Skin of body (tissue), 2 donors: ENCODE data around the gene PLAAT5. TPM values are rescaled to one million over a fixed set of nuclear protein-coding genes. Genes with fewer than 3 reads are reported as not detected.

Source experiments
- DNase-seq: peaks from one replicate; lab custom pipeline; 2025; lab: John Stamatoyannopoulos, UW
- total RNA-seq: library from RNA; depleted of rRNA; stranded (reverse); fragments of >200 nt; gene quantifications from one replicate; pipeline ENCODE4 v1.2.3, GENCODE V29; 2014

PLAAT5 gene
- total RNA-seq, 1 donor from 2014 or later = 8.2 TPM

GRCh38 chr11:63512816-63513215, 21.8 kb upstream of the PLAAT5 start:
- no peak for DNase-seq

- DNase-seq = no peak
Observed at GRCh38 chr11:63511048-63511748, 20.2 kb upstream of the PLAAT5 start.

GRCh38 chr11:63510360-63511047, 19.5 kb upstream of the PLAAT5 start:
- no peak for DNase-seq

- DNase-seq = no peak
Observed at GRCh38 chr11:63508745-63509144, 17.8 kb upstream of the PLAAT5 start.

GRCh38 chr11:63508009-63508408, 17.0 kb upstream of the PLAAT5 start:
- DNase-seq = no peak

GRCh38 chr11:63507511-63507910, 16.5 kb upstream of the PLAAT5 start:
- no peak for DNase-seq

- no peak for DNase-seq
Observed at GRCh38 chr11:63506876-63507275, 15.9 kb upstream of the PLAAT5 start.

GRCh38 chr11:63505857-63506528, 15.0 kb upstream of the PLAAT5 start, which contains the start of gene LGALS12:
Gene LGALS12 (plus strand): TSS chr11:63506084. CDS start chr11:63506459, 375 bp downstream.
- no peak for DNase-seq

GRCh38 chr11:63504933-63505586, 14.1 kb upstream of the PLAAT5 start:
- DNase-seq = no peak

- DNase-seq = no peak
Observed at GRCh38 chr11:63504054-63504453, 13.1 kb upstream of the PLAAT5 start.

GRCh38 chr11:63503492-63503891, 12.5 kb upstream of the PLAAT5 start:
- no peak for DNase-seq

- DNase-seq = no peak
Observed at GRCh38 chr11:63502252-63502820, 11.4 kb upstream of the PLAAT5 start.

GRCh38 chr11:63501236-63501635, 10.3 kb upstream of the PLAAT5 start:
- DNase-seq = no peak

GRCh38 chr11:63499874-63500273, 8.9 kb upstream of the PLAAT5 start:
- no peak for DNase-seq

- no peak for DNase-seq
Observed at GRCh38 chr11:63494975-63495374, 4.0 kb upstream of the PLAAT5 start.

- no peak for DNase-seq
Observed at GRCh38 chr11:63493127-63493526, 2.2 kb upstream of the PLAAT5 start.

GRCh38 chr11:63492441-63492840, 1.5 kb upstream of the PLAAT5 start:
- DNase-seq = no peak

GRCh38 chr11:63491636-63492372, 837 bp upstream of the PLAAT5 start:
- no peak for DNase-seq

GRCh38 chr11:63491240-63491587, 247 bp upstream of the PLAAT5 start:
- no peak for DNase-seq

- DNase-seq = no peak
Observed at GRCh38 chr11:63489879-63490278, 1.1 kb downstream of the PLAAT5 start.

- DNase-seq = no peak
Observed at GRCh38 chr11:63488789-63489188, 2.2 kb downstream of the PLAAT5 start.
